ENCODE results near the gene KIF15. TPM values are rescaled to one million over a fixed set of nuclear protein-coding genes. Genes with fewer than 3 reads are reported as not detected.

KIF15 gene
- total and polyA plus RNA-seq, 8 donors = 0.45 to 9.3 (median 2.5) TPM

- Histone ChIP-seq H3K4me1 (peaks cover 0 to 19% (median 11%) of the 10 kb centered on the region in 4 donors), H3K36me3 (peaks cover 18 to 49% (median 37%) of the 10 kb centered on the region in 4 donors), H3K4me3 (peak within 1 kb of the TSS; percentile 59 to 94 (median 74)), H3K9me3 (peaks cover 25 to 88% (median 75%) of the 10 kb centered on the region in 4 donors), H3K27me3 (no peaks in the 10 kb centered on the region), H3K27ac (peak within 1 kb of the TSS in 4 of 5 donors; percentile 33 to 81 (median 61))
- TF ChIP-seq EP300 (IDR thresholded peaks at IDR 0.05) (no peak), POLR2AphosphoS5 (IDR thresholded peaks at IDR 0.05) (peak; percentile 73 to 94 (median 79))
- DNase-seq = peak; percentile 94 to 98
- 0 to 1% (median 1%) methylated on average over 30 to 46 of the region's 46 CpGs for WGBS, 5 donors
- intact Hi-C loops (cut with DNase I; ENCODE audit: low total_unique reads) = no loop called here
Observed at GRCh38 chr3:44729384-44729910, 32.1 kb upstream of the KIF15 start, which contains the start of gene ZNF501. Gene ZNF501, plus strand, starts transcription at chr3:44729635. Its CDS starts 4,787 bp downstream, at chr3:44734422.

- H3K27me3 ChIP-seq = no peaks in the 10 kb centered on the region
- 86 to 98% (median 92%) methylated on average over 3 of the region's 3 CpGs for WGBS, 5 donors
- H3K9me3 ChIP-seq = peaks cover 48 to 96% (median 88%) of the 10 kb centered on the region in 4 donors
- no peak overlapping the region for H3K4me3 ChIP-seq
- H3K4me1 ChIP-seq = peaks cover 0 to 10% (median 4%) of the 10 kb centered on the region in 4 donors
- peaks cover 20 to 62% (median 45%) of the 10 kb centered on the region in 4 donors for H3K36me3 ChIP-seq
- intact Hi-C loops (cut with DNase I; ENCODE audit: low total_unique reads) = no loop called here
- no peak overlapping the region for H3K27ac ChIP-seq
- no peak for DNase-seq
- no peak for TF ChIP-seq CTCF (IDR thresholded peaks at IDR 0.05)
- TF ChIP-seq POLR2A (IDR thresholded peaks at IDR 0.05) = no peak
- no peak for TF ChIP-seq POLR2AphosphoS5 (IDR thresholded peaks at IDR 0.05)
- TF ChIP-seq EP300 (IDR thresholded peaks at IDR 0.05) = no peak
Observed at GRCh38 chr3:44734646-44735168, 26.9 kb upstream of the KIF15 start.

- WGBS, 5 donors = 1 to 3% (median 1%) methylated on average over 15 of the region's 15 CpGs
- Histone ChIP-seq H3K36me3 (peaks cover 3 to 23% (median 15%) of the 10 kb centered on the region in 4 donors), H3K27ac (peak overlapping the region; percentile 67 to 87 (median 78)), H3K4me3 (peak overlapping the region; percentile 63 to 91 (median 87)), H3K9me3 (peaks cover 0 to 29% (median 12%) of the 10 kb centered on the region in 4 donors), H3K27me3 (no peaks in the 10 kb centered on the region), H3K4me1 (peaks cover 5 to 28% (median 23%) of the 10 kb centered on the region in 4 donors)
- TF ChIP-seq CTCF (IDR thresholded peaks at IDR 0.05) (no peak), POLR2AphosphoS5 (IDR thresholded peaks at IDR 0.05) (no peak), POLR2A (IDR thresholded peaks at IDR 0.05) (no peak), EP300 (IDR thresholded peaks at IDR 0.05) (no peak)
- DNase-seq = no peak
- intact Hi-C loops (cut with DNase I; ENCODE audit: low total_unique reads) = no loop called here
Observed at GRCh38 chr3:44761101-44761423, 532 bp upstream of the KIF15 start.

- Histone ChIP-seq H3K27ac (peak overlapping the region in 1 of 5 donors; percentile 7), H3K36me3 (peaks cover 0 to 19% (median 13%) of the 10 kb centered on the region in 4 donors), H3K9me3 (peaks cover 0 to 18% (median 8%) of the 10 kb centered on the region in 4 donors), H3K4me1 (peaks cover 5 to 28% (median 23%) of the 10 kb centered on the region in 4 donors), H3K4me3 (peak overlapping the region; percentile 63 to 91 (median 87)), H3K27me3 (no peaks in the 10 kb centered on the region)
- intact Hi-C loops (cut with DNase I; ENCODE audit: low total_unique reads) = no loop called here
- WGBS, 5 donors = 1 to 3% (median 1%) methylated on average over 9 of the region's 9 CpGs
- no peak for DNase-seq
- TF ChIP-seq CTCF (IDR thresholded peaks at IDR 0.05) (no peak), POLR2AphosphoS5 (IDR thresholded peaks at IDR 0.05) (no peak), POLR2A (IDR thresholded peaks at IDR 0.05) (no peak), EP300 (IDR thresholded peaks at IDR 0.05) (no peak)
Observed at GRCh38 chr3:44762170-44762677, 630 bp downstream of the KIF15 start.

Data from stomach (tissue), 9 donors.